ENCODE data around the gene SEM1.
"Not testable (repeated sequence)": the region's sequence is repeated elsewhere in the genome, so short reads cannot be mapped to it uniquely, and the experiment has no call there.

The SEM1 gene

GRCh38 chr7:96663457-96663856, 46.2 kb downstream of the SEM1 start:
- DNase-seq (ENCODE audit: low spot score), result peak; percentile 6

DNA sequence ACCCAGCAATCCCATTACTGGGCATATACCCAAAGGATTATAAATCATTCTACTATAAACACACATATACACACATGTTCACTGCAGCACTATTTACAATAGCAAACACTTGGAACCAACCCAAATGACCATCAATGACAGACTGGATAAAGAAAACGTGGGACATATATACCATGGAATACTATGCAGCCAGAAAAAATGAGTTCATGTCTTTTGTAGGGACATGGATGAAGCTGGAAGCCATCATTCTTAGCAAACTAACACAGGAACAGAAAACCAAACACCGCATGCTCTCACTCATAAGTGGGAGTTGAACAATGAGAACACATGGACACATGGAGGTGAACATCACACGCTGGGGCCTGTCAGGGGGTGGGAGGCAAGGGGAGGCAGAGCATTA, 47.5 kb downstream of the SEM1 start:
- DNase-seq (ENCODE audit: low spot score), result not testable (repeated sequence)

GRCh38 chr7:96658022-96658412, 51.6 kb downstream of the SEM1 start:
- DNase-seq (ENCODE audit: low spot score), result no peak

DNA sequence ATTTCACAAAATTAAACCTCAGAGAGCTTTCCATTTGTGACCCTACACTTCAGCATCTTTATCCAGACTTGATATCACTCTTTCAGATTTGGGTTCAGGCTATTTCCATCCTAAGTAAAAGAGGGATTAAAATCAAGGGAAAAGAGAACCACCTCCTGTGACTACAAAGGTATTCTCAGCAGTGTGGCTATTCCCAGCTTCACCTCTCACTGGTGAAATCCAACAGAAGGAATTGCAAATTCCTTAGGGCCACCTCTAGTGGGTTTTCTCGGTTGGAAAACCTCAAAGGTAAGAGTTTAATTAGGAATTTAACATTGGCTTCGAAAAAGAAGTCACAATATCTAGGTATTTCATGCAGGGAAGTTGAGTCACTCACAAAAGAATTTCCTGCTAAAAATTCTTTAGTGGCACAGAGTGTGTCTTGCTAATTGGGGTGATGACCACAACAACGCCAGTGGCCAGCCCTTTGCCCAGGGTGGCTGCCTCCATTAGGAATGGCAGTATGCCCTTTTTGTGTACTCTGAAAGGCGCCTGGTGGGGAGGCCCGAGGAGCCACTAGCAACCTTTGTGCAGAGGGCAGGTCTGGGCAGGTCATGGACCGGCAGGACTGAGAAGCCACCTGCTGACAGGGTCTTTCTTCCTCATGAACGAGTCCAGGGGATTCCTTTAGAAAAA, 52.2 kb downstream of the SEM1 start:
- DNase-seq (ENCODE audit: low spot score), result peak; percentile 75

GRCh38 chr7:96655956-96656355, 53.7 kb downstream of the SEM1 start:
- DNase-seq (ENCODE audit: low spot score), result no peak

DNA sequence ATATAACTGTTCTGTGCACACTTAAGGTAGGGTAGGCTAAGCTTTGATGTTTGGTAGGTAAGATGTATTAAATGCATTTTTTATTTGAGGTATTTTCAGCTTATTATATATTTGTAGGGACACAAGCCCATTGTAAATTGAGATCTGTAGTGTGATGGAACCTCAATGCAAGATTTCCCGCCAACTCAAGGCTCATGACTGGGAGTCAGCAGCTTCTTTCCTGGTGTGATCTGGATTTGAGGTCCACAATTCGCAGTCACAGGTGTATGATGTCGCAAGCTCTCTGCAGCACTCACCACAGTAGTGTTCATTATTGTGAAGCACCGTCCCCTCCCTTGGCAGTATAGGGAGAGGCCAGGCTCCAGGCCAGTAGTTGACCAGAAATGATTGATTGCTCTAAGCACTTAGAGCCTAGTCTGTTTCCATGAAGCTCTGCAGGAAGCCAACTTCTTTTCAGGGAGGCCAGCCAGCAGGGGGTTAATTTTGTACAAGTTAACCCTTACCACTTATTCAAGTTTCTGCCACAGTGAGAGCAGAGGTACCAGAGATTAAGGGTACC, 54.9 kb downstream of the SEM1 start:
- DNase-seq (ENCODE audit: low spot score), result no peak

- no peak for DNase-seq (ENCODE audit: low spot score)
Observed at GRCh38 chr7:96649981-96650380, 59.7 kb downstream of the SEM1 start.

DNA sequence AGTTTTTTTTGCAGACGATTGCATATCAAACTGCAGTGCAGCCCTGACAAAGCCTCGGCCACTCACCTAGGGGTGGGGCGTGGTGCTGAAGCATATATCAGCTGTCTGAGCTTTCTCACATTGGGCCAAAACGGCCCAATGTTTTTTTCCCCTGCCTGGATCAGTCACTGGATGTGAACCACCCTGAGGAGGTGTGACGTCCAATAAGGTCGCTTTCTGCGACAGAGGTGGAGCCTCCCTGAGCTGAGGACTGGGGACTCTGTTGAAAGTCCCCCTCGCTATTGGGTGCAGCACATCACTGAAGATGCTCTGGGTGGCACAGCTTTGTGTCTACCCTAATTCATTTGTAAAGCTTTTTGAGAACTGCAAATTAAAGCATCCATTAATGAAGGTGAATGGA, 60.9 kb downstream of the SEM1 start:
- DNase-seq (ENCODE audit: low spot score), result no peak

DNA sequence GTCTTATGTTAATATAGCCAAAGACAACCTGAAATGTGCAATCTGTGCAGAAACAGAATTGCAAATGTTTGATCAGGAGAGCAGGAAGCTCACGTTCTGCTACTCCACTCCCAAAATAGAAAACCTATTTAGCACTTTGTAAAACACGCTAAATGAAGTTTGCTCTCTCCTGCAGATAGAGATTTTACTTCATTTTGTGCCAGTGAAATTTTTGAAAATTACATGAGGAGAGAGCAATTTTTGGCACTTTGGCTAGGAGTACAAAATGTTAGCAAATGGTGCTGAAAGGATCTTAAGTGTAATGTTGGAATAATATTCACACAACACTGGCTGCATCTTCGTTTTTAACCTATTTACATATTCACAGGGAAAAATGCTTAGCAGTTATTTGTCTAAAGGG, 61.9 kb downstream of the SEM1 start:
- DNase-seq (ENCODE audit: low spot score), result no peak

DNA sequence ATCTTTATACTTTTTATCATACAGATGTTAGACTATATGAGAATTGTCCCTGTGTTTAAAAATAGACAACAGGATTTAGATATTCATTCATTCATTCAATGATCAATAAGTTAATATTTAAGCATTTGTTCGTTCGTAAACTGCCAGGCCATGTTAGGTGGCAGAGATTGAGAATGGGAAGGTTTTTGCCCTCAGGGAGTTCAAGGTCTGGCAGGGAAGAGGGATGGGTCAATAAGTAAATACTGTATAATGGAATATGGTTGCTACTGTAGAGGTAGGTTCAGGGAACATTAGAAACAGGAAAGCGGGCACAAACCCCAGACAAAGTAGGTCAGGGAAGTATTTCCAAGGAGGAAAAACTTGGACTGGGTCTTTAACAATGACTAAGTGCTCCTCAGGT, 64.6 kb downstream of the SEM1 start:
- DNase-seq (ENCODE audit: low spot score), result no peak

- not testable (repeated sequence) for DNase-seq (ENCODE audit: low spot score)
Observed at GRCh38 chr7:96643436-96643835, 66.2 kb downstream of the SEM1 start.

DNA sequence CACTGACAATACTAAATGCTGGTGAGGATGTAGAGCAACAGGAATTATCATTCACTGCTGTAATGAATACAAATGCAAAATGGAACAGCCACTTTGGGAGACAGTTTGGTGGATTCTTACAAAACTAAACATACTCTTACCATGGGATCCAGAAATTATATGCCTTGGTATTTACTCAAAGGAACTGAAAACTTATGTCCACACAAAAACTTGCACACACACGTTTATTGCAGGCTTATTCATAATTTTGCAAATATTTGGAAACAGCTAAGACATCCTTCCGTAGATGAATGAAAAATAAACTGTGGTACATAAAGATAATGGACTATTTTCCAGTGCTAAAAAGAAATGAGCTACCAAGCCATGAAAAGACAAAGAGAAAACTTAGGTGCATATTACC, 69.6 kb downstream of the SEM1 start:
- no peak for DNase-seq (ENCODE audit: low spot score)
